Cardiac septum (tissue), 1 donor: Measurements from ENCODE around the gene EML2. TPM values are rescaled to one million over a fixed set of nuclear protein-coding genes. Genes with fewer than 3 reads are reported as not detected.
"Not testable (repeated sequence)": the region's sequence is repeated elsewhere in the genome, so short reads cannot be mapped to it uniquely, and the experiment has no call there.

Experiments
- DNase-seq: peaks from one replicate; pipeline ENCODE4 v3.0.0-alpha.2; 2020; ENCODE audit warnings: low spot score
- intact Hi-C: fragments of 100-400 bp; cut with DNase I; formaldehyde crosslinking; loops from one replicate; pipeline ENCODE4 v1.14.0; 2022
- long read RNA-seq: library from polyadenylated mRNA; unstranded; transcript quantifications from one replicate; pipeline ENCODE4 v2.0.0, GENCODE V29; 2021
- total RNA-seq: library from RNA; stranded (reverse); fragmentation: NEBNext Ultra II Directional; extraction: Animal tissue kit (Norgen Biotek cat#: 25700); gene quantifications from one replicate; pipeline ENCODE4 v1.2.1, GENCODE V29; 2021
- donor health status: DM: no; HTN: no; CAD: no.

The EML2 gene, protein sequence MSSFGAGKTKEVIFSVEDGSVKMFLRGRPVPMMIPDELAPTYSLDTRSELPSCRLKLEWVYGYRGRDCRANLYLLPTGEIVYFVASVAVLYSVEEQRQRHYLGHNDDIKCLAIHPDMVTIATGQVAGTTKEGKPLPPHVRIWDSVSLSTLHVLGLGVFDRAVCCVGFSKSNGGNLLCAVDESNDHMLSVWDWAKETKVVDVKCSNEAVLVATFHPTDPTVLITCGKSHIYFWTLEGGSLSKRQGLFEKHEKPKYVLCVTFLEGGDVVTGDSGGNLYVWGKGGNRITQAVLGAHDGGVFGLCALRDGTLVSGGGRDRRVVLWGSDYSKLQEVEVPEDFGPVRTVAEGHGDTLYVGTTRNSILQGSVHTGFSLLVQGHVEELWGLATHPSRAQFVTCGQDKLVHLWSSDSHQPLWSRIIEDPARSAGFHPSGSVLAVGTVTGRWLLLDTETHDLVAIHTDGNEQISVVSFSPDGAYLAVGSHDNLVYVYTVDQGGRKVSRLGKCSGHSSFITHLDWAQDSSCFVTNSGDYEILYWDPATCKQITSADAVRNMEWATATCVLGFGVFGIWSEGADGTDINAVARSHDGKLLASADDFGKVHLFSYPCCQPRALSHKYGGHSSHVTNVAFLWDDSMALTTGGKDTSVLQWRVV
- total RNA-seq = 45.8 TPM
- long read RNA-seq, partial matches to known transcripts = 1 of 4 reads
- long read RNA-seq, other reads (novel, unspliced or antisense) = 0 of 4 reads

DNA sequence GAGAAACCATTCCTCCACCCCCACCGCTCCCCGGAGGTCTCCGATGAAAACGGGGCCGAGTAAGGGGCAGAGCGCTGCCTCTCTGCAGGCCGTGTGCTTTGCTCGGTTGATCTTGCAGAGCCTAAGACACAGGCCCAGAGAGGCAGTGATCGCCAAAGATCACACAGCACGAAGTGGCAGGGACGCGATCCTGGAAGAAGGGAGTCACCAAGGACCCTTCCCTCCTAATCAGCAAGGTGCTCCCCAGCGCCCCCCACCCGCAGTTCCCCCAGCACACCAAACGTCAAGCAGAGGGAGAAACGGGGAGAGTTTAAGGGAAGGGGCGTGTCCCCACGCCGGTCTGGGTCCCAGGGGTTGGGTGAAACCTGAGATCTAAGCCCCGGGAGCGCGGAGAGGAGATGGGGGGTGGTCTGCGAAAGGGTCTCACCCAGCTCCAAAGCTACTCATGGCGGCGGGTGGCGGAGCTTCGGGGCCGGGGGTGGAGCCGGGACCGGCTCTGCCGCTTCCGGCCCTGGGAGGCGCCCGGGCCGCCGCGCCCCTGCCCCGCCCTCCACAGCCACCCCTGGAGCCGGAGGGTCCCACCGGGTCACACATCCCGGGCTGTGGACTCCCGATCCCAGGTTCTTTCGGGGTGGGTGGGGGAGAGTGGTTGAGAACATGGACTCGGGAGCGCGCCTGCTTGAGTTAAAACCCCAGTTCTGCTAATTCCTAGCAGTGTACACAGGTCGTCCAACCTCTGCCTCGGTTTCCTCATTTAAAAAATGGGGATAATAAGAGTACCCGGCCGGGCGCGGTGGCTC, at the start of gene EML2:
EML2 (minus strand) TSS at position 468 of the 800 bp plus-strand sequence; CDS start at position 447, 21 bp downstream.
- DNase-seq = peak; percentile 80

GRCh38 chr19:45687599-45687998, 48.4 kb upstream of the EML2 start:
- intact Hi-C loops = no loop called here
- DNase-seq = no peak

More for the DNA sequence above, at the start of gene EML2:
- intact Hi-C loops = no loop called here

DNA sequence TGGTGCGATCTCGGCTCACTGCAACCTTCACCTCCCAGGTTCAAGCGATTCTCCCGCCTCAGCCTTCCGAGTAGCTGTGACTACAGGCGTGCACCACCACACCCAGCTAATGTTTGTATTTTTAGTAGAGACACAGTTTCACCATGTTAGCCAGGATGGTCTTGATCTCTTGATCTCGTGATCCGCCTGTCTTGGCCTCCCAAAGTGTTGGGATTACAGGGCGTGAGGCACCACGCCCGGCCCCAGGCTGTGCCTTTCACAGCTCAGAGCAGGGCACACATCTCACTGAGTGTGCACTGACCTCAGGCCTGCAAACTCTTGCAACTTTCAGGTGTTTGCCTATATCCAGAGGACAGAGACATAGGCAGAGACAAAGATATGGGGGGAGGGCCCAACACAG, 45.8 kb upstream of the EML2 start:
- intact Hi-C loops = not testable (repeated sequence)

GRCh38 chr19:45682908-45683307, 43.7 kb upstream of the EML2 start:
- intact Hi-C loops = no loop called here
- DNase-seq = no peak

More for the DNA sequence above, 45.8 kb upstream of the EML2 start:
- DNase-seq = not testable (repeated sequence)

DNA sequence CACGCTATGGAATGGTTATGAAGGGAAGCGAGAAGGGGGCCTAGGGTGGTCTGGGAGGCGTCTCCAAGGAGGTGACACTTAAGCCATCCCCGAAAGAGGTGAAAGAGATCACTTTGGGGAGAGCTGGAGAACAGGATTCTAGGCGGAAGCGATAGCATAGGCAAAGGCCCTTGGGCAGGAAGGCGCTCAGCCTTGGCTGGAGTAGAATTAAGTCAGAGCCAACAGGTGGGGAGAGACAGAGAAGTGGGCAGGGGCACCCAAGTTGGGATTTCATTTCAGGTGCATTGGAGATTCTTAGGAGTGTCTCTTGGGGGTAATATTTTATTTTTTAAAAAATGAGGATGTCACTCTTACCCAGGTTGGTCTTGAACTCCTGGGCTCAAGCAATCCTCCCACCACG, 42.9 kb upstream of the EML2 start:
- intact Hi-C loops = no loop called here
- no peak for DNase-seq

- intact Hi-C loops = no loop called here
- DNase-seq = peak; percentile 94
These were observed 42.3 kb upstream of the EML2 start for GRCh38 chr19:45681391-45682015.

DNA sequence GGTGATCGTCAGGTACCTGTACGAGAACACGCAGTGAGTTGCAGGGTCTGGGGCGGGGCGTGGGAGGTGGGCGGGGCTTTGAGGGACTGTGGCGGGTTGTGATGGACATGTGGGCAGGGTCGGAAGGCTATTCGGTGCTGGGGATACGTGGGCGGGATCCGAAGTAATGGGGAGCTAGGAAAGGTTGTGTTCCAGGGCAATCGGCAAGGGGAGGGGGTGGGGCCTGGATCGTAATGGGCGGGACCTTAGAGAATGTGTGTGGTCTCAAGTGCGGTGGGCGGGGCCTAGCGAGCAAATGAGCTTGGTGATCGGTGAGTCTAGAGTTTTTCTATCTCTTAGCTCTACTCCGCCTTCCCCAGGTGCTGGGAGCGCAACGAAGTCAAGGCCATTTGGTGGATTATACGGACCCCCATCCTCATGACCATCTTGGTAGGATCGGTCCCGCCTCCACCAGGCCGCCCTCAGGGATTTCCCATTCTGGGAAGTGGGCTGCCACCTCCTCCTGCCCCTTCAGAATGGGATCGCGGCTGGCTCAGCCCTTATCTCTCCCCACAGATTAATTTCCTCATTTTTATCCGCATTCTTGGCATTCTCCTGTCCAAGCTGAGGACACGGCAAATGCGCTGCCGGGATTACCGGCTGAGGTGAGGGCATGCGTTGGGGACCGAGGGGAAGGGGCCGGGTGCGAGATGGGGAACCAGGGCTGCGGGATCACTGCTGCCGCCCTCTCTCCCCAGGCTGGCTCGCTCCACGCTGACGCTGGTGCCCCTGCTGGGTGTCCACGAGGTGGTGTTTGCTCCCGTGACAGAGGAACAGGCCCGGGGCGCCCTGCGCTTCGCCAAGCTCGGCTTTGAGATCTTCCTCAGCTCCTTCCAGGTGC, 38.4 kb upstream of the EML2 start:
- DNase-seq = no peak
- intact Hi-C loops = no loop called here

DNA sequence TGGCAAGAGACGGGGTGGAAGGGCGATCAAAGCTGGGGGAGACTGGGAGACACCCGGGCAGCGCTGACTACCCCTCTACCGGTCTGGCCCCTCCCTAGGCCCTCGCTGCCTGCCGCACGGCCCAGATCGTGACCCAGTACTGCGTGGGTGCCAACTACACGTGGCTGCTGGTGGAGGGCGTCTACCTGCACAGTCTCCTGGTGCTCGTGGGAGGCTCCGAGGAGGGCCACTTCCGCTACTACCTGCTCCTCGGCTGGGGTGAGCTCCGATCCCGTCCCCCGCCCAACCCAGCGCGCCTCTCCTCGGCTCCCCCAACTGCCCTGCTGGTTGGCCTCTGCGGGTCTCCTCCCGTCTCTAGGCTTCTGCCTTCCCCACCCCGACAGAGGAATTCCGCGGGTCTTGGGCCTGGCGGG, 37.7 kb upstream of the EML2 start:
- intact Hi-C loops = no loop called here
- DNase-seq = no peak

DNA sequence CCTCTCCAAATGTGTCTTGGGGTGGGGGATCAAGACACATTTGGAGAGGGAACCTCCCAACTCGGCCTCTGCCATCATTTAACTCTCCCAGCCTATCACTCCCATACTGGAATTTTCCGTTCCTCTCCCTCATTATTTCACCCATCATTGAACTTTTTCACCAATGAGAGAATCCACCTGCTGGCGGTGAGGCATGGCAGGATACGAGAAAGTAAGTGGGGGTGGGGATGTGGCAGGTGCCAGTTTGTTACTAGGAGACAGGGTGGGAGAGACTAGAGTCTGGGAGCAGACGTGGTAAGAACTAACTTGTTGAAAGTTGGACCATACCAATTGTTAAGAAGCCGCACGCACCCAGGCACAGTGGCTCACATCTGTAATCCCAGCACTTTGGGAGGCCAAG, 35.7 kb upstream of the EML2 start:
- intact Hi-C loops = no loop called here
- no peak for DNase-seq

GRCh38 chr19:45670670-45671453, 31.7 kb upstream of the EML2 start:
- intact Hi-C loops = no loop called here
- peak; percentile 80 for DNase-seq

GRCh38 chr19:45668342-45668871, 29.2 kb upstream of the EML2 start:
- DNase-seq = no peak
- intact Hi-C loops = no loop called here

GRCh38 chr19:45667620-45668341, 28.6 kb upstream of the EML2 start, which contains the start of gene GIPR:
Gene GIPR (plus strand): TSS chr19:45668221. CDS start chr19:45669521, 1,300 bp downstream.
- DNase-seq = no peak
- intact Hi-C loops = no loop called here

DNA sequence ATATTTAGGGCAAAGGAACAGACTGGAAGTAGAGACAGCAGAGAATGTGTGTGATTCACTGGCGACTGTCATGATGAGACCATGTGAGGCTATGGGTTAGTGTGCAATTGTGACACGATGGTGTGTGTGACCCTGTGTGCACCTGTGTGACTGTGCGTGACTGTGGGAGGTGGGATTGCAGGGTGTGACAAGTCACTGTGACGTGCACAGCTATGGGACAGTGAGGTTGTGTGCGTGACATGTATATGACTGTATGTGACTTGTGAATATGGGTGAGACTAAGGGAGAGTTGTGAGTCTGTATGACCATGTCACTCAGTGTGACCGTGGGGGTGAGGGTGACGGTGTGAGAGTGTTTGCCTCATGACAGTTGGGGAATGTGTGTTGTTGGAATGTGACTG, 25.4 kb upstream of the EML2 start:
- no peak for DNase-seq
- intact Hi-C loops = no loop called here

GRCh38 chr19:45663800-45664199, 24.6 kb upstream of the EML2 start:
- intact Hi-C loops = no loop called here
- no peak for DNase-seq

- no peak for DNase-seq
- intact Hi-C loops = no loop called here
These were observed 21.4 kb upstream of the EML2 start for GRCh38 chr19:45660636-45661035.

- intact Hi-C loops = no loop called here
- DNase-seq = no peak
These were observed 20.0 kb upstream of the EML2 start for GRCh38 chr19:45659096-45659729.
